Upper lobe of left lung (tissue), 4 donors: ENCODE data around the gene CALB2.

Experiments
- EP300 ChIP-seq, 4 donors: sonication (generic); formaldehyde crosslinking; IDR thresholded peaks; one replicate each; pipeline ENCODE4 v1.5.1; 2017; ENCODE audit warnings: antibody characterized with exemption in 4 of 4, control low read depth in 2 of 4
- POLR2A ChIP-seq, 4 donors: fragments of 450-650 bp; IDR thresholded peaks; one replicate each; pipeline ENCODE4 v1.5.1; 2016 to 2017; ENCODE audit warnings: antibody characterized with exemption in 4 of 4, mild to moderate bottlenecking in 2 of 4
- TF ChIP-seq, protein P1 (sequence below), 6 experiments: fragments of 450-650 bp in 4 of 6; fragments of 200-600 bp in 2 of 6; sonication (generic) in 2 of 6; IDR thresholded peaks; one replicate each; pipeline ENCODE4 v1.5.1; 2016 to 2019; ENCODE audit warnings: antibody characterized with exemption in 6 of 6

DNA sequence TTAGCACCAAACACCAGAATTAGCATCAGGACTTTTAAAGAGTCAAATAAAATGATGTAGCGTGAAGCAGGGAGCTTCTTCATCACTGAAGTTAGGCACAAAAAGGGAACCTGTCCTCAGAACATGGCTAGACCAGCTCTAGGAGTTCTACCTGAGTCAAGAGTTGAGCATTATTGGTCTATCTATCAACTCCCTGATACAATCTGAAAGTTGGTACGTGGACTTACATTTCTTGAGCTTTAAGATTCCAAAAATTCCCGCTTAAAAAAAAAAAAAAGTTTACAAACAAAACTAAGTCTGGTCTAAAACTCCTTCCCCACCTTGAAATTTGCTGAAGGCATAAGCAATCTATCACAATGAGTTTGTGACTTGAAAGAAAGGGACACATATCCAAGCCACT lies 71.1 kb downstream of the CALB2 start:
- TF ChIP-seq, protein P1, sequence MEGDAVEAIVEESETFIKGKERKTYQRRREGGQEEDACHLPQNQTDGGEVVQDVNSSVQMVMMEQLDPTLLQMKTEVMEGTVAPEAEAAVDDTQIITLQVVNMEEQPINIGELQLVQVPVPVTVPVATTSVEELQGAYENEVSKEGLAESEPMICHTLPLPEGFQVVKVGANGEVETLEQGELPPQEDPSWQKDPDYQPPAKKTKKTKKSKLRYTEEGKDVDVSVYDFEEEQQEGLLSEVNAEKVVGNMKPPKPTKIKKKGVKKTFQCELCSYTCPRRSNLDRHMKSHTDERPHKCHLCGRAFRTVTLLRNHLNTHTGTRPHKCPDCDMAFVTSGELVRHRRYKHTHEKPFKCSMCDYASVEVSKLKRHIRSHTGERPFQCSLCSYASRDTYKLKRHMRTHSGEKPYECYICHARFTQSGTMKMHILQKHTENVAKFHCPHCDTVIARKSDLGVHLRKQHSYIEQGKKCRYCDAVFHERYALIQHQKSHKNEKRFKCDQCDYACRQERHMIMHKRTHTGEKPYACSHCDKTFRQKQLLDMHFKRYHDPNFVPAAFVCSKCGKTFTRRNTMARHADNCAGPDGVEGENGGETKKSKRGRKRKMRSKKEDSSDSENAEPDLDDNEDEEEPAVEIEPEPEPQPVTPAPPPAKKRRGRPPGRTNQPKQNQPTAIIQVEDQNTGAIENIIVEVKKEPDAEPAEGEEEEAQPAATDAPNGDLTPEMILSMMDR (IDR thresholded peaks at IDR 0.05) = no peak
- TF ChIP-seq EP300 (IDR thresholded peaks at IDR 0.05) (no peak), POLR2A (IDR thresholded peaks at IDR 0.05) (no peak)
